ENCODE results near the gene C6orf47.

The C6orf47 gene

GRCh38 chr6:31609519-31610406, 50.8 kb downstream of the C6orf47 start:
- TF ChIP-seq POLR2AphosphoS5 (IDR thresholded peaks at IDR 0.05; ENCODE audit: low read depth, low read length), result no peak
- TF ChIP-seq TAF1 (IDR thresholded peaks at IDR 0.05; ENCODE audit: borderline replicate concordance, insufficient read depth, low read length), result no peak

Data from PFSK-1 (cell line).